GM19324 (cell line): Measurements from ENCODE around the gene SLC22A12.
"Not testable (repeated sequence)": the region's sequence is repeated elsewhere in the genome, so short reads cannot be mapped to it uniquely, and the experiment has no call there.

Experiments
- ATAC-seq: cut with Tn5 transposase; IDR thresholded peaks from one replicate; pipeline ENCODE4 v1.9.1; 2021; ENCODE audit warnings: mild to moderate bottlenecking, moderate library complexity; ENCODE audit not compliant: unreplicated experiment, low FRiP score

The SLC22A12 gene

DNA sequence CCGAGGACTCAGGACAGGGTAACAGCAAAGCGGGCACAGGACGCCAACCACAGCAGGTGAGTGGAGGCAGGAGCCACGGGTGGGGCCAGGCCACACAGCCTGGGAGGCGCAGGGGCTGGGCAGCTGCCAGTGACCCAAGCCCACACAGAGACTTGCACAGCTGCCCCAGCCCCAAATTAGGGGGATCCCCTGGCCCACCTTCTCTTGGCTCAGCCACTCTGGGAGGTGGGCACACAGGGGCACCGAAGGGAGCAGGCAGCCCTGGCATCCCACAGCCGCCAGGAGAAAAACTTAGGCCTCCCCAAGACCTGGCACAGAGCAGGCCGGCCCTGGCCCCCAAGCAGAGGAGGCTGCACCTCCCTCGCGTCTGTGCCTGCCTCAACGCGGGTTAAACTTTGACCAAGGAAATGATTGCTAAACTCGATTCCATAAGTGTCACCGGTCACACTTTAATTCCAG is at the start of gene SLC22A12:
TSS of gene SLC22A12 (plus strand) at position 458 of the 459 bp plus-strand sequence. CDS start 337 bp downstream, outside the sequence.
- ATAC-seq = no peak

DNA sequence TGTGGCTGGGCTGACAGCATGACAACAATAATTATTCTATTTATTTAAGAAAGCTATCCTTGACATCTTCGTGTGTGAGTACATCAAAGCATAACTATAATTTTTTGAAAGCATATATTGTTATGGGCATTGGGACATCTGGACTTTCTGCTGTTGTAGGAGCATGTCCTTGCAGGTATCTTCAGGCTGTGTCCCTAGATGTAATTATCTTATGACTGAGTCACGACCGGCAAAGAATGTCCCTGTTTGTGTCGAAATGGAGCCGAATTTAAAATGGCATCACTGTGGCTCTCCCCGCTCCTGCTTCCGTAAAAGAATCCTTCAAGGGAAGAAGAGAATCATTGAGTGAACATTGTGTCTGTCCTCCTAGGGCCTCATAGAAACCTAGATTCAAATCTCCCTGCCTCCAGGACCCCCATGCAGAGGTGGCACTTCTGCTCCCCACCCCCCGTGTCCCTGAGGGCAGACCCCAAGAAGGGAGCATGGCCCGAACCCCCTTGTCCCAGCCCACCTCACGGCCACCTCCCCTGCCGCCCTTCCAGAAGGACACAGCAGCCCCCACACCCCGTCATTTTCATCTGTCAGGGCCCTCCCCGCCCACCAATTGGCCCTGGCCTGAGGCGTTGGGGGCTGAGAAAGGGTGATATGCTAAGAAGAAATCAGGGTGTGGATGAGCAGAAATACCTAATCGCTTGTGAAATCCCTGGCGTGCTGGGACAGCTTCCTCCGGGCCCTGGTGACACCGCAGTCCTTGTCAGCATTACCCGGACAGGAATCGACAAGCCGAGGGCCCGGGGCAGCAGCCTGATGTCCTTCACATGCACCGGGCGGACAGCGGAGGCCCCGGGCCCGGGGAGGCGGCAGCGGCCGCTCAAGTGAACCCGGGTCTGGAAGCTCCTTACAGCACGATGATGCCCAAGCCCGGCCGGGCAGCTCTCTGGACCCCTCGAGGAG is 48.6 kb upstream of the SLC22A12 start:
- no peak for ATAC-seq

DNA sequence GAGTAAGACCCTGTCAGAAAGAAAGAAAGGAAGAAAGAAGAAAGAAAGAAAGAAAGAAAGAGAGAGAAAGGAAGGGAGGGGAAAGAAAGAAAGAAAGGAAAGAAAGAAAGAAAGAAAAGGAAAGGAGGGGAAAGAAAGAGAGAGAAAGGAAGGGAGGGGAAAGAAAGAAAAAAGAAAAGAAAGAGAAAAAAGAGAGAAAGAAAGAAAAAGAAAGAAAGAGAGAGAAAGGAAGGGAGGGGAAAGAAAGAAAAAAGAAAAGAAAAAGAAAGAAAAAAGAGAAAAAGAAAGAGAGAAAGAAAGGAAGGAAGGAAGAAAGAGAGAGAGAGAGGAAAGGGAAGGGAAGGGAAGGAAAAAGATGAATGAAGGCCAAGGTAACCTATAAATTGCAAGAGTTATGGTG is 47.2 kb upstream of the SLC22A12 start:
- ATAC-seq = no peak

DNA sequence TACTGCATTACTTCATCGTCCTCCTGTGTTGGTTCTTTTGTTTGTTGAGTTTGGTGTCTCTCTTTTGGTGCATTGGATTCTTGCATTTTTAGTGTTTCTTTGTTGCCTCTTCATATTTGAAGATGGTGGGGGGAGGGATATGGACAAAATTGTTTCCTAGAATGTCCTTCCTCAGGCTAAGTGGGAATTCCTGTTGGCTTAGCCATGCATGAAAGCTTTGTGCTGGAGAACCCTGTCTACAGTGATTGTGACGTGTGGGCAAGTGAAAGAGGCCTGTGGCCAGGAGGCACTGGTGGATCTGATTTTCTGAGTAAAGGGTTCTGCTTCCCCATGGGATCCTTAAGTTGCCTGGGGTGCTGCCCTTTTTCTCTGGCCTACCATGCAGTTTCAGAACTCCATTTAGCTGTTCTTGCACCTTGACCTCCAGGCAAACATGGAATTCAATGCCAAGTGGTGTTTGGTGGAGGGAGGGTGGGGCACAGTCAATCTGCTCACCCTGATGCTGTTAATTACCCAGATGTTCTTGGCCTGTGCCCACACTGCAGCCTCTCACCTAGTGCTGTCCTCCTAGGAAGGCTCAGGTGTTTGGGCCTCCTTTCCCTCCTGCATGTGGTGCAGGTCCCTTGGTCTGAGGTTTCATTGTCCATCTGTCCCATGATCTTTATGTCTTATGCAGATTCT is 46.3 kb upstream of the SLC22A12 start:
- ATAC-seq = no peak

DNA sequence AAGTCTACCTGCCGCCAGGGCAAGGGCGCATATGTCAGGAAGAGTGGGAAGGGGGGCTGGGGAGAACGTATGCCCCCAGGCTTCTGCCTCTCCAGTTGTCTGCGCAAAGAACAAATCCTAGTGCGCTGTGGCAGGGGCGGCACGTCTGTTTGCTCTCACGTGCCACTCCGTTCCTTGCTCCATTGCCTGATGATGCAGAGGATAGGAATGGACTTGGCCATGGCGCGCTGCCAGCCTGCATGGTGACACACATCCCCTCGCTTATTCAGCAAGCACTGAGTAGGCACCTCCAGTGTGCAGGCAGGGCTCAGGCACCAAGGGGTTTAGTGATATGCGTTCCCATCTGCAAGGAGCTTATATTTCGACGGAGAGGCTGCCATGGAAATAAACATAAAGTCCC is 45.4 kb upstream of the SLC22A12 start:
- no peak for ATAC-seq

DNA sequence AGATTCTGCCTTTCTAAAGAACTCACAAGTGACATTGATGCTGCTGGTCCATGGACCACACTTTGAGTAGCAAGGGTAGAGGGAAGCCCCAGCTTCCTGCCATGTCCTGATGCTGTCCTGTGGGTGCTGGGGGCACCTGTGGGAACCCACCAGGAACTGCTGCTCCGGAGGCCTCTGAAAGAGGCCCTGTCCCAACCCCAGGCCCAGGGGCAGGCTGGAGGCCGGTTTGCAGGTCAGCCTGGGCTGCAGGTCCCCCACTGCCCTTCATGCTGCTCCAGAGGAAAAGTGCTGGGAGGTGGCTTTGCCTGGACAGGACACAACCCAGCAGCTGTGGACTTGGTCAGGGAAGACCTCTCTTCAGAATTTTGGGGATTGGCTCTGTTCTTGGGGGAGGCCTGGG is 44.8 kb upstream of the SLC22A12 start:
- ATAC-seq = no peak

DNA sequence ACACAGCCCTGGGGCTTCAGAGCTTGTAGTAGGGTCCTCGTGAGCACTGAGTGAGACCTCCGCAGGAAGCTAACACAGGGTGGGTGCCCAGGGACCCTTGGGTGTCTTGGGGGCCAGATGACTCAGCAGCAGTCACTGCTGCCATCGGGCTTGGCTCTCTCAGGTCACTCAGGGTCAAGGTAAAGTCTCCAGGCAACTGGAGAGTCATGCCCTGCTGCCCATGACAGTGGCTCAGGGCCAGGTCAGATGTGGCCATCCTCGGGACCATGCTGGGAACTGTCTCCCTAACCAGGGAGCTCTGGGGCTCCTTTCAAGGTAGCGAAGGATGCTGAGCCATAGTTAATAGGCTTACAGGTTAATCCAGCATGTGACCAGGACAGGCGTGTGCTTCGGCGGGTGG is 44.4 kb upstream of the SLC22A12 start:
- no peak for ATAC-seq

DNA sequence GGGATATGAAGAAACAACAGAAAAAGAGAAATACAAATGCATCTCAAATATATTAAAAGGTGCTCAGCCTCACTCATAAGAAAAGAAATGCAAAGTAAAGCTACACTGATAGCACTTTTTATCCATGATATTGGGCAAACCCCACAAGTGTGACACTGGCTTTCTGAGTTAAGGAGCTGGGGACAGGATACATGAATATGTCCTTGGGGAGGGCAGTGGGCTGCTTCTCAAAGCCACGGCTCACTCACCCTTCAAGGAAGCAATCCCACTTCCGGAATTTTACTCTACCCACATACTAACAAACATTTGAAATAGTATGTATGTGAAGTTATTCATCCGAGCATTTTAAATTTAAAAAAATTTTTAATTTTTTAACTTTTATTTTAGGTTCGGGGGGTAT is 41.1 kb upstream of the SLC22A12 start:
- ATAC-seq = no peak

DNA sequence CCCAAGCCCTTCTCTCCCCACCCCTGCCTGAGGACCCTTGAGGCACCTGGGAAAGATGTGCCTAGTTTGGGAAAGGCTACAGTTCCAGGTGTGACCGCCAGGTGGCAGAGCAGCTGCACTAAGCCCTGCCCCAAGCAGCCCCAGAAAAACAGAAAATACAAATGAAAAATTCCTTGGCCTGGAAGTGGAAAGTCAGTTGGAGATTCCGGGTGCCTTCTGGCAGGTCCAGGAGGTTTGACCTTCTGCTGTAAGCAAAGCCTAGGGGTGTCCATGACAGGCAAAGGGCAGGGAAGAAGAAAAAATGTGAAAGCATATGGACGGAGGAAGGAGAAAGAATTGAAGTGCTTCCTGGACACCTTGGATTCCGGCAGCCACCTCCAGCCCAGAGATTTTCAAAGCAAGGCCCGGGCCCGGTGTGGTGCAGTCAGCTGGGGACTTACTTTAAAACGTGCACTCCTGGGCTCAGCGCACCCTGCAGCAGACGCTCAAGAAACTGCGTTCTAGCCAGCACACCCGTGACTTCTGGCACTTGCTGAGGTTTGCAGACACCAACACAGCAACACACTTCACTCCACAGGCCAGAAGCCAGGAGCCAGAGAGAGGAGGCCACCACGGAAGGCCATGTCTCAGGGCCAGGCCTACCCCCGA is 37.3 kb upstream of the SLC22A12 start:
- no peak for ATAC-seq

DNA sequence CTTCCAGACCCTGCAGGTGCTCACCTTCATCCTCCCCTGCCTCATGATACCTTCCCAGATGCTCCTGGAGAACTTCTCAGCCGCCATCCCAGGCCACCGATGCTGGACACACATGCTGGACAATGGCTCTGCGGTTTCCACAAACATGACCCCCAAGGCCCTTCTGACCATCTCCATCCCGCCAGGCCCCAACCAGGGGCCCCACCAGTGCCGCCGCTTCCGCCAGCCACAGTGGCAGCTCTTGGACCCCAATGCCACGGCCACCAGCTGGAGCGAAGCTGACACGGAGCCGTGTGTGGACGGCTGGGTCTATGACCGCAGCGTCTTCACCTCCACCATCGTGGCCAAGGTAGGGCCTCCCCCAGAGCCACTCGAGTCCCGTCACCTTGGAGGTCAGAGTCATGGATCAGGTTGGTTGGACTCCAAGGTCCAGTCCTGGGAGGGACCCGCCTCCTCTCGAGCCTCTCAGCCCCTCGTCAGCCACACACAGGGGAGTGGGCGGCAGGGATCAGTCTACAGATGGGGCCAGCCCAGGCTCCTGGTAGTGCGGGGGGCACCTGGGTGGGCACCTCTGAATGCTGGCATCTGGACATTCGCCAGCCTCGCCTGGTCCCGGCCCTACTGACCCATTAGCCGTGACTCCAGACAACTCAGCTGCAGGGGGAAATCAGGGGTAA is 34.8 kb upstream of the SLC22A12 start:
- ATAC-seq = no peak

DNA sequence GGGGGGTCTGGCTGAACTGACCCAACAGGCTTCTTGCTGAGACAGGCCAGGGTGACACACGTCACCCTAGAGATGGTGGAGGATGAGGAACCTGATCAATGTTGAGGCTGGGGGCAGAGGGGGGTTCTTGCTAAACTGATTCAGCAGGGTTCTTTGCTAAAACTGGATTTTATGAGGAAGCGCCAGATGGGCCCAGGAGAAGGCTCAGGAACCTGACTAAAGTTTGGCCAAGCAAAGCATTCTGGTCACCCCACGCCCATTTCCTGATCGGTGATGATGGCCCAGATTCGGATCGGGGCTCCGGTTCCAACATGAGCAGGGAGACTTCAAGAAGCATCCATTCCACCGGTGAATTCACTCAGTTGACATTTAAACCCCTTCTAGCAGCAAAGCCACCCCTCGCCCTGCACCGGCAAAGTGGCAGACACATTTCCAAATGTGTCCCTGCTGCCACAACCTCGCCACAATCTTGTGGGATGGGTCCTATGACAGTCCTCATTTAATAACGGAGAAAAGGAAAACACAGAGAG is 34.2 kb upstream of the SLC22A12 start:
- ATAC-seq = no peak

DNA sequence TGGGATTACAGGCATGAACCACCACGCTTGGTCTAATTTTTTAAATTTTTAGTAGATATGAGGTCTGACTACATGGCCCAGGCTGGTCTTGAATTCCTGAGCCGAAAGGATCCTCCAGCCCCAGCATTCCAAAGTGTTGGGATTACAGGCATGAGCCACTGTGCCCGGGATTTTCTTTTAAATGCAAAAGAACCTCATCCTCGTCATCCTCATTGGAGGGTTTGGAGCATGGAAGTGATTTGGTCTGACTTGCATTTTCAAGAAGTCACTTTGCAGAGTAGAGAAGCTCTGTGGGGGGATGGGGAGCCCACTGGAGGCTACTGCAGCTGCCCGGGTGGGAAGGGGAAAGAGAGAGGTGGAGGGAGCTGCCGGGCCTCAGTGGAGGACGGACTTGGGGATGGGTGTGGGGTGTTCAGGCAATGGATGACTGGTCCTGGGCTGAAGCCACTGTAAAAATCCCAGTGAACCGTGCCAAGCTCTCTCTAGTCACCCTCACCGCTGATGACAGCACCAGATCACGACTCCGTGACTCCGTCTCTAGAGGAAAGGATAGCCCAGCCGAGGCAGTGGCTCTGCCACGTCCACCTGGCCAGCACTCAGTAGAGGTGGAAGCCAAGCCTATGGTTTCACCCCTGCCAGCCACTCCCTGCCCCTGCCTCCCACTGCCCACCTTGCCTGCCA is 32.8 kb upstream of the SLC22A12 start:
- ATAC-seq = no peak

DNA sequence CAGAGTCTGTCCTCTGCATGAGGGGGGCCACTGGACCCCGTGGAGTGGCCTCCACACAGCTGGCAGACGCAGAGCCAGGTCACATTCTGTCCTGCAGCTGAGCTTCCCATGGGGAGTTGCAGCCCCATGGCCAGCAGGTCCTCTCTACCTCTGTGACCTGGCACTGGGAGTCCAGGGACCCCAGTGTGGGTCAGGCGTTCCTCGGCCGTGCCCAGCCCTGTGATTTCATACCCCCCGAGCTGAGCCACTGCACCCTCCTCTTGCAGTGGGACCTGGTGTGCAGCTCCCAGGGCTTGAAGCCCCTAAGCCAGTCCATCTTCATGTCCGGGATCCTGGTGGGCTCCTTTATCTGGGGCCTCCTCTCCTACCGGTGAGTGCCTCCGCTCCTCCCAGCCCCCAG is 32.2 kb upstream of the SLC22A12 start:
- no peak for ATAC-seq

DNA sequence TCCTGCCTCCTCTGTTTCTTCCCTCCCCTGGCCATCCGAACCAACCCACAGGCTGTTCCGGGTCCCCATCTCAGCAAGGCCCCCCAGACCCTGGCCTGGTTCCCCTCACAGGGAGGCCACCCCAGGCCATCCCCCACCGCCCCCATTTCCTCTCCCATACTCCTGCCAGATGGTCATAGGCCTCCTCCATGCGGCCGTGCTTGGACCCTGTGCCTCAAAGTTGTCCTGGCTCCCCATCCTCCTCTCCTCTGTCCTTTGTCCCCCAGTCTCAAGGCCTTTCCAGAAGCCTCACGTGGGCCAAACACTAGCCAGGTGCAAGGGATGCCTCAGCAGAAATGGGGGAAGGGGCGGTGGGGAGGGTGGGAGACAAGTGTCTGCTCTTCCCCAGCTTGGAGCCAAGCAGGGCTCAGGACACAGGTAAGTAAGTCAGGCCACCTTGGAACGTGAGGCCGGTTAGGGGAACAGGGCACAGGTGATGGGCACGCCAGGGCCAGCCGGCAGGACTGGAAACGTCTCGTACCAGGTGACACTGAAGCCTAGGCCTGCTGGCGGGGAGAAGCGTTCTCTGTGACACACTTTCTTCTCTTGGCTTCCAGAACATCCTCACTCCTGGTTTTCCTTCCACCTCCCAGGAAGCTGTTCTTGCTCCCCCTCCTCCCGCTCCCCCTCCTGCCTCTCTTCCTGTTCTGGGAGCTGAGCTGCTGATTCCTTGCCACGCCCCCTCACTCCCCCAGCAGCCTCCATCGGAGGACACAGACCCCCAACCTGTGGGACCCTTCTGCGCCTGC is 31.5 kb upstream of the SLC22A12 start:
- no peak for ATAC-seq

DNA sequence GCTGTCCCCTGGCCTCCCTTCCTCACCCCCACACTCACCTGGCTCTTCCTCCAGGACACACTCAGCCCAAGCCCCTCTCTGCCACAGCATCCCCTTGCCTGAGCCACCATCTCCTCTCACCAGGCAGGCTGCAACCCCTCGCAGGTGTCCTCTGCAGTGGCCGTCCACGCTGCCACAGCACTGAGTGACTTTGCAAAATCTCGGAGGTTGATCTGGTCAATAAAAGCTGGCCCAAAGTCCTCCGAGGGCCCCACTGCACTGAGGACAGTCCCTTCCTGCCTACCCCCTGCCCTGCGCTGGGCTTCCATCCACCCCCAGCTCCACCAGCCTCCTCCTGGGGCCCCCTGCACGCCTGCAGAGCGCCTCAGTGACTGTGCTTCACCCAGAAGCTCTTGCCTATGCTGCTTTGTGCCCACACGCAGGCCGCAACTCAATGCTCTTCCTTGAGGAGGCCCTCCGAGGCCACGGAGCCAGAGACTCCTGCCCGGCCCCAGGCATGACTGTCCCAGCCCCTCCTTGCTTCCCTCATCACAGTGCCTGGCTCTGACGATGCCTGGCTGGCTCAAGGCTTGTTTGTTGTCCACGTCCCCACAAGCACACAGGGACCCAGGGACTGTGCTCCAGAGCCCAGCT is 30.8 kb upstream of the SLC22A12 start:
- ATAC-seq = no peak

DNA sequence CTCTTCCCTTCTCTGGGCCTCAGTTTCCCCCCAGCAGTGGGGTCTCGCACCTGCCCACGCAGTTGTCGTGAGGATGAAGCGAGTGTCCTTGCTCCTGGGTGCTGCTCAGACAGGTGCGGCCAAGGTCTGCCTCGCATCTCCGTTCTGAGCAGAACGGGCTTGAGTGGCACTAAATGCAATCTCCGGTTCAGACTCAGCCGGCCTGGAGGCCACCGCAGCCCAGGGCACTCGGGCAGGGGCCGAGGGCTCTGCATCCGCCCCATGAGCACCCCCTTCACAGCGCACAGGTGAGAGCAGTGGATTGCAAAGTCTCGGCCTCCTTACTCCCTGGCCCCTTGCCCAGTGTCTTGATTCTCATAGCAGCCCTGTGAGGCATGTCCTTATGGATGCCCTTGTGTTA is 30.1 kb upstream of the SLC22A12 start:
- no peak for ATAC-seq

DNA sequence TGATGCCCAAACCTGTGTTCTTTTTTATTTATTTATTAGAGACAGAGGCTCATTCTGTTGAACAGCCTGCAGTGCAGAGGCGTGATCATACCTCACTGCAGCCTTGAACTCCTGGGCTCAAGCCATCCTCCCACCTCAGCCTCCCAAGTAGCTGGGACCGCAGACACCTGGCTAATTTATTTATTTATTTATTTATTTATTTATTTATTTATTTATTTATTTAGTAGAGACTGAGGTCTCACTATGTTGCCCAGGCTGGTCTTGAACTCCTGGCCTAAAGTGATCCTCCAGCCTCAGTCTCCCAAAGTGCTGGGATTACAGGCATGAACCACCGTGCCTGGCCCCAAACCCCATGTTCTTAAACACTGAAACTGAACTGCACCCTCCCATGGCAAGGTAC is 29.6 kb upstream of the SLC22A12 start:
- not testable (repeated sequence) for ATAC-seq

DNA sequence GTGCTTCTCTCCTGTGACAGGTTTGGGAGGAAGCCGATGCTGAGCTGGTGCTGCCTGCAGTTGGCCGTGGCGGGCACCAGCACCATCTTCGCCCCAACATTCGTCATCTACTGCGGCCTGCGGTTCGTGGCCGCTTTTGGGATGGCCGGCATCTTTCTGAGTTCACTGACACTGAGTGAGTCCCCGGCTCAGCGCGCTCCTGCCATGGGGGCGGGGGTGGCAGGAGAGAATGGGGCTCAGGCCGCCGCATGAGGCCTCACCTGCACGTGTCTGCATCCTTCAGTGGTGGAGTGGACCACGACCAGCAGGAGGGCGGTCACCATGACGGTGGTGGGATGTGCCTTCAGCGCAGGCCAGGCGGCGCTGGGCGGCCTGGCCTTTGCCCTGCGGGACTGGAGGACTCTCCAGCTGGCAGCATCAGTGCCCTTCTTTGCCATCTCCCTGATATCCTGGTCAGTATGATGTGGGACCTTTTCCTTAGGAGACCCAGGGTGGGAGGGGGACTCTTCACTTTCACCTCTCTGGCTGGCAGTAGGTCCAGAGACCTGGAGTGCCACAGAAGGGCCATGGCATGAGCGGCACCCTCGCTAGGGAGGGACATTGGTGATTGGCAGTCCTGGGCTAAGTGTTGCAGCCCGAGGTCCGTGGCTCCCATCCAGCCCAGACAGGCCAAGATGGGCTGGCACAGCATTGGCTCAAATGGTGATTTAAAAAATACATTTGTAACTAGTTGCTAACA is 28.9 kb upstream of the SLC22A12 start:
- no peak for ATAC-seq
